B cell (primary cell): ENCODE data around the gene PIGC. TPM values are rescaled to one million over a fixed set of nuclear protein-coding genes. Genes with fewer than 3 reads are reported as not detected.

Source experiments
- ATAC-seq: fragments of 200-7000 bp; cut with Tn5 transposase; one replicate; pipeline ENCODE4 v1.10.0; 2021; ENCODE audit warnings: low read depth, mild to moderate bottlenecking, moderate number of reproducible peaks, moderate library complexity
- CTCF ChIA-PET: fragments of 350-600 bp; sonication (Branson Sonifier 250); formaldehyde crosslinking; loops from one replicate; lab custom pipeline; 2021; ENCODE audit warnings: antibody characterized with exemption, inconsistent platforms; lab: Charles Lee
- POLR2A ChIA-PET: fragments of 350-600 bp; sonication (Branson Sonifier 250); formaldehyde crosslinking; loops from one replicate; lab custom pipeline; 2021; ENCODE audit warnings: antibody characterized with exemption; lab: Charles Lee
- DNase-seq: peaks from one replicate; pipeline ENCODE4 v3.0.0; 2013
- H2AFZ ChIP-seq: 2 replicates; pipeline ENCODE4 v1.6.1; 2012; ENCODE audit warnings: mild to moderate bottlenecking, low read depth, low read length; ENCODE audit not compliant: insufficient read depth, poor library complexity, severe bottlenecking
- H3K27ac ChIP-seq, 2 donors: 1 replicate in 1 of 2; 2 replicates in 1 of 2; pipeline ENCODE4 v1.5.1; 2012 to 2013; ENCODE audit warnings: low read length in 2 of 2, mild to moderate bottlenecking in 2 of 2, moderate library complexity in 1 of 2
- H3K27me3 ChIP-seq, 4 experiments: fragments of 200-600 bp in 1 of 4; sonication (generic) in 1 of 4; replicated peaks in 1 of 4; 1 replicate in 2 of 4; 2 replicates in 2 of 4; pipeline versions ENCODE4 v1.6.1 to v1.7.0; 2013 to 2016; ENCODE audit warnings: low read length in 3 of 4, mild to moderate bottlenecking in 2 of 4, mixed read lengths in 1 of 4, moderate library complexity in 1 of 4; ENCODE audit not compliant: insufficient read depth in 4 of 4, control insufficient read depth in 3 of 4; ENCODE audit errors: control extremely low read depth in 1 of 4
- H3K36me3 ChIP-seq, 2 experiments: replicated peaks in 1 of 2; 1 replicate in 1 of 2; 2 replicates in 1 of 2; pipeline versions ENCODE4 v1.6.1 to v1.7.1; 2013; ENCODE audit warnings: low read length in 1 of 2; ENCODE audit not compliant: insufficient read depth in 2 of 2, control insufficient read depth in 1 of 2; ENCODE audit errors: control extremely low read depth in 1 of 2, extremely low read depth in 1 of 2
- H3K4me1 ChIP-seq, 2 donors: fragments of 200-600 bp in 1 of 2; sonication (generic) in 1 of 2; 1 replicate in 1 of 2; 2 replicates in 1 of 2; pipeline versions ENCODE4 v1.5.1 to v1.6.1; 2013 to 2017; ENCODE audit warnings: low read length in 2 of 2; ENCODE audit not compliant: control insufficient read depth in 2 of 2, insufficient read depth in 2 of 2
- H3K4me2 ChIP-seq: replicated peaks from 2 replicates; pipeline ENCODE3; 2012; ENCODE audit warnings: mild to moderate bottlenecking, low read depth, low read length; ENCODE audit not compliant: poor library complexity, severe bottlenecking
- H3K4me3 ChIP-seq, 5 experiments: fragments of 200-600 bp in 1 of 5; sonication (generic) in 1 of 5; 1 replicate in 3 of 5; 2 replicates in 2 of 5; pipeline versions ENCODE4 v1.5.1 to v1.7.0; 2011 to 2016; ENCODE audit warnings: low read length in 4 of 5, mild to moderate bottlenecking in 4 of 5, low read depth in 2 of 5, control low read depth in 1 of 5, moderate library complexity in 1 of 5; ENCODE audit not compliant: insufficient read depth in 1 of 5; ENCODE audit errors: control extremely low read depth in 1 of 5, extremely low read depth in 1 of 5
- H3K79me2 ChIP-seq: fragments of 200-600 bp; sonication (generic); one replicate; pipeline ENCODE4 v1.6.0; 2016; ENCODE audit warnings: low read length; ENCODE audit not compliant: control insufficient read depth, insufficient read depth
- H3K9ac ChIP-seq: fragments of 200-600 bp; sonication (generic); 2 replicates; pipeline ENCODE4 v1.6.1; 2017; ENCODE audit warnings: mild to moderate bottlenecking, low read length, moderate library complexity
- H3K9me3 ChIP-seq, 3 donors: one replicate each; pipeline versions ENCODE4 v1.6.1 to v1.7.1; 2013; ENCODE audit warnings: low read length in 2 of 3; ENCODE audit not compliant: control insufficient read depth in 2 of 3, insufficient read depth in 1 of 3; ENCODE audit errors: control extremely low read depth in 1 of 3
- H4K20me1 ChIP-seq: 2 replicates; pipeline ENCODE4 v1.6.0; 2012; ENCODE audit warnings: mild to moderate bottlenecking, low read length; ENCODE audit not compliant: insufficient read depth, control insufficient read depth, poor library complexity, severe bottlenecking
- H3K27ac Mint-ChIP-seq: one replicate; pipeline ENCODE4 v1.8.0; 2021; ENCODE audit warnings: mixed read lengths
- H3K27me3 Mint-ChIP-seq: one replicate; pipeline ENCODE4 v1.8.0; 2021; ENCODE audit warnings: mixed read lengths
- H3K4me1 Mint-ChIP-seq: one replicate; pipeline ENCODE4 v1.8.0; 2021; ENCODE audit warnings: mixed read lengths
- H3K4me3 Mint-ChIP-seq: one replicate; pipeline ENCODE4 v1.8.0; 2021; ENCODE audit warnings: mixed read lengths
- H3K9me3 Mint-ChIP-seq: one replicate; pipeline ENCODE4 v1.8.0; 2022; ENCODE audit warnings: mixed read lengths; ENCODE audit not compliant: insufficient read depth
- CTCF ChIP-seq: fragments of 200-600 bp; IDR thresholded peaks from one replicate; pipeline ENCODE4 v1.8.0; 2022; ENCODE audit warnings: antibody characterized with exemption, mild to moderate bottlenecking
- EZH2 ChIP-seq: IDR thresholded peaks from 2 replicates; pipeline ENCODE4 v1.6.1; 2012; ENCODE audit warnings: borderline replicate concordance, low read depth, mild to moderate bottlenecking, moderate library complexity, low read length; ENCODE audit not compliant: insufficient read depth, poor library complexity, severe bottlenecking
- WGBS: methylation state at CpG from one replicate; pipeline ENCODE4 v1.1.5; 2013; ENCODE audit warnings: missing lambda C conversion rate; ENCODE audit not compliant: insufficient coverage; 5-methylcytosine and 5-hydroxymethylcytosine counted together
- intact Hi-C: fragments of 100-400 bp; cut with micrococcal nuclease; formaldehyde crosslinking; loops from one replicate; pipeline ENCODE4 v1.10.0; 2022
- polyA plus RNA-seq: library from polyadenylated mRNA; depleted of rRNA; stranded (reverse); fragments of >200 nt; gene quantifications from 2 replicates; pipeline ENCODE4 v1.2.3, GENCODE V29; 2012
- total RNA-seq, 2 donors: library from RNA; stranded (reverse); fragments of 120-200 nt in 1 of 2; gene quantifications; 1 replicate in 1 of 2; 2 replicates in 1 of 2; pipeline versions ENCODE4 v1.2.3 to v1.2.4, GENCODE V29; 2013 to 2022

PIGC gene
- total and polyA plus RNA-seq, 2 donors (not counting 1 experiment from before 2014, with no cell fraction given) = 16.2 to 28.8 TPM

GRCh38 chr1:172397221-172397620 is 46.6 kb downstream of the PIGC start:
- Histone ChIP-seq H3K27ac (peak overlapping the region in 1 of 2 donors; percentile 97), H3K4me1 (peaks cover 63 to 66% of the 10 kb centered on the region in 2 donors), H3K79me2 (peaks cover 4% of the 10 kb centered on the region), H3K9ac (no peak overlapping the region), H3K4me3 (no peak overlapping the region), H2AFZ (no peak overlapping the region), H3K9me3 (no peaks in the 10 kb centered on the region), H3K27me3 (no peaks in the 10 kb centered on the region), H3K36me3 (no peaks in the 10 kb centered on the region), H4K20me1 (no peaks in the 10 kb centered on the region), H3K4me2 (no peak overlapping the region)
- DNase-seq = no peak
- ChIA-PET POLR2A (no interaction called here), CTCF (interaction anchor here (1.3 to 12.3 kb wide), 7 partner anchors 17 to 393 kb away, joined by 3 to 152 read pairs (median 28); no protein-coding TSS in a partner anchor)
- TF ChIP-seq EZH2 (no peak), CTCF (no peak)
- intact Hi-C loops = no loop called here
- H3K4me3 Mint-ChIP-seq = peak overlapping the region; percentile 30
- H3K9me3 Mint-ChIP-seq = no peaks in the 10 kb centered on the region
- peaks cover 73% of the 10 kb centered on the region for H3K4me1 Mint-ChIP-seq
- WGBS = 80% methylated on average over 1 of the region's 3 CpGs
- H3K27me3 Mint-ChIP-seq = no peaks in the 10 kb centered on the region
- ATAC-seq = no peak
- H3K27ac Mint-ChIP-seq = peak overlapping the region; percentile 76

GRCh38 chr1:172395576-172395975 is 48.3 kb downstream of the PIGC start:
- intact Hi-C loops = loop anchor here (2.0 kb wide), 2 partner anchors 37 to 137 kb away; partner anchors contain the start of gene SUCO
- WGBS = no CpG with 5 or more reads among the region's 3 CpGs
- ATAC-seq = no peak
- no peak for DNase-seq
- Mint-ChIP-seq H3K4me3 (no peak overlapping the region), H3K27ac (peak overlapping the region; percentile 93), H3K9me3 (no peaks in the 10 kb centered on the region), H3K27me3 (no peaks in the 10 kb centered on the region), H3K4me1 (peaks cover 89% of the 10 kb centered on the region)
- no peaks in the 10 kb centered on the region for H3K27me3 ChIP-seq
- peak overlapping the region; percentile 97 to 98 for H3K27ac ChIP-seq
- TF ChIP-seq CTCF (no peak), EZH2 (no peak)
- ChIA-PET CTCF (interaction anchor here (0.5 to 12.3 kb wide), 9 partner anchors 13 to 392 kb away, joined by 3 to 152 read pairs (median 4); no protein-coding TSS in a partner anchor), POLR2A (interaction anchor here (0.7 kb wide), 1 partner anchor 653 kb away, joined by 3 read pairs; no protein-coding TSS in a partner anchor)
- H3K9me3 ChIP-seq = no peaks in the 10 kb centered on the region
- H3K4me2 ChIP-seq = no peak overlapping the region
- H3K4me1 ChIP-seq = peaks cover 78 to 79% of the 10 kb centered on the region in 2 donors
- H3K36me3 ChIP-seq = no peaks in the 10 kb centered on the region
- no peak overlapping the region for H3K9ac ChIP-seq
- H2AFZ ChIP-seq = no peak overlapping the region
- no peaks in the 10 kb centered on the region for H4K20me1 ChIP-seq
- no peak overlapping the region for H3K4me3 ChIP-seq
- H3K79me2 ChIP-seq = peaks cover 4% of the 10 kb centered on the region
